ENCODE measurements around the gene NPTX2. TPM values are rescaled to one million over a fixed set of nuclear protein-coding genes. Genes with fewer than 3 reads are reported as not detected.

NPTX2 gene
- total and polyA plus RNA-seq, 2 of the 8 experiments (the other 6 are each of a cell fraction or from before 2014, with no cell fraction given) = 18.4 to 19.2 TPM

DNA sequence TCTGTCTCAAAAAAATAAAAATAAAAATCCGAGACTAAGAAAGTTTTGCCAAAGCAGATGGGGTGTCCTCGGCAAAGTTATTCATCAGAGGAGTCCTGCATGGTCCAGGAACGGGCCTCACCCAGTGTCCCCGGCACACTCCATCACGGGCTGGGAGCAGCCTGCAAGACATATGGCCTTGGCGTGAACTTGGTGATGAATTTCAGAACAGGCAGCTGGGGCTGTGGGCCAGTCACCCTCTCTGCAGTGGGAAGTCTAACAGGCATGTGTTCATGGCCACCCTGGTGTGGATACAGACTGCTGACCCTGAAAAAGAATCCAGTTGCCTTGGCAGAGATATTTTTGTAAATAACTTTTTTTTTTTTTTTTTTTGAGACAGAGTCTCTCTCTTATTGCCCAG, 34.7 kb downstream of the NPTX2 start (continued):
- no peak for TF ChIP-seq KDM1A (IDR thresholded peaks at IDR 0.05; ENCODE audit: borderline replicate concordance, low read length)
- no peak for TF ChIP-seq SUZ12 (IDR thresholded peaks at IDR 0.05; ENCODE audit: low read length)
- TF ChIP-seq NRF1 (IDR thresholded peaks at IDR 0.05; ENCODE audit: low read depth, low read length) = no peak
- no peak for TF ChIP-seq CREB1 (IDR thresholded peaks at IDR 0.05)
